ENCODE measurements around the gene LZTR1.
A peak's percentile ranks its signal among the peaks of the same experiment; 100 is the strongest.

LZTR1 gene

DNA sequence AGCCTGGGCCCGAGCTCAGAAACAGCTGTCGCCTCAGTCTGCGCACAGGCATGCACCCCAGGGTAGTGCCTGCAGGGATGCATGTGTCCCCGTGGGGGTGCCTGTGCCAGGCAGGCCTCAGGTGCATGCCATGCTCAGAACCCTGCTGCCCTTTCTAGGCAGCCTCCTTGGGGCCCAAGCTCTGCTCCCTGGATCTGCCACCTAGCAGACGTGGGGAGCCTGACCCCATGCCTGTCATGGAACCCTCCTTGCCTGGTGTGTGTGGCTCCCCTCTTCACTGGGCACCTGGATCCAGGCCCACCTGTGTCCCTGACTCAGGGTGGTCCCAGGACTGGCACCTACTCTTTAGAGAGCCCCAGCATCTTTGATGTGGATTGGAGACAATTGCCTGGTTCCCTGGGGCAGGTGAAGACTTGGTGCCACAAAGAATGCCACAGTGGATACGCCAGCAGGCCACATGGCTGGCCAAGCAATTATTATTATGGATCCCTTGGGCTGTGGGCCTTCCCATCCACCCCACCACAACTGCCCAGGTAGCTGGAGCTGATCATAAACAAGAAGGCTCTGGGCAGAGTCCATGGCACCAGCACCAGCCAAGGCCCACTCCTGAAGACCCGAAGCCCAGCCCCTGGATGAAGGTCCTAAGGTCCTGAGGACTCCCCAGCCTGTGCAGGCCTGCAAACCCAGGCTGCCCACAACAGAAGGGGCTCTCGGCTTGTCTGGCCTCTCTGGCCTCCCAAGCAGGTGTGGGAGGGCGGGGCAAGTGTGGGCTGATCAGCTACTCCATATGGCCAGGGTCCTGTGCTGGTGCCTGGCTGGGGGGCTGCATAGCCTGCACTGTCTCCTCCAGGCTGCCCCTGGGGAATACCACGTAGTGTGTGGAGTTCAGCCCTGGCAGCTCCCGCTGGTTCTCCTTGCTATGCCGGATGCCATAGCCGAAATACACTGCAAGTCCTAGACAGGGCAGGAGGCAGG, 46.5 kb downstream of the LZTR1 start:
- Histone ChIP-seq H3K27ac (ENCODE audit: insufficient read depth in 1 of 2, low read depth in 1 of 2, low read length in 2 of 2, poor library complexity in 1 of 2, severe bottlenecking in 2 of 2) (no peak overlapping the region), H3K27me3 (replicated peaks in 2 of 5; ENCODE audit: control insufficient read depth in 4 of 5, insufficient read depth in 5 of 5, low read length in 4 of 5) (peaks cover 0 to 26% (median 10%) of the 10 kb centered on the region in 5 experiments)
- WGBS (ENCODE audit: insufficient coverage), result 95% methylated on average over 11 of the region's 13 CpGs

DNA sequence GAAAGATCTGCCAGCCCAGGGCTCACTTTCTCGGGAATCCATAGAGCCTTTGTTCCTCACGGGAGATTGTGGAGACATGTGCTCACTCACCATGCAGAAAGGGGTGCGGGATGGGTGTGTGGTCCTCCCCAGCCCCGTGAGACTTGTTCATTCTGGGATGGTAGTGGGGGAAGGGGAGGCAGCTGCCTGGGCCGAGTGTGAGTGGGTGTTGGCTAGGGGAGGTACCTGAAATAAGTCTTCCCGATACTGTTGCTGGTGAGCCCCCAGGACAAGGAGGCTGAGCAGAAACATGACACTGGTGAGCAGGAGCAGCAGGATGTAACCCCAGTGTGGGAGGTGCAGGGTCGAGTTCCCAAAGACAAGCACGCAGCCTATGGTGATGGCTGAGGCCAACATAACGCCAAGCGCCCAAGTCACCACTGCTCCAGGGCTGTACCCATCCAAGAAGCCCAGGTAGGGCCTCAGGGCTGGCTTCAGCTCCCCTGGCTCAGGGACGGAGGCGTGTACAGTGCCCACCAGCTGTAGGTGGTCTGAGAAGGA, 47.5 kb downstream of the LZTR1 start:
- no peak for DNase-seq
- WGBS (ENCODE audit: insufficient coverage), result 90% methylated on average over 12 of the region's 12 CpGs
- Histone ChIP-seq H3K27ac (ENCODE audit: insufficient read depth in 1 of 2, low read depth in 1 of 2, low read length in 2 of 2, poor library complexity in 1 of 2, severe bottlenecking in 2 of 2) (no peak overlapping the region), H3K36me3 (ENCODE audit: control insufficient read depth in 4 of 4, insufficient read depth in 4 of 4, low read length in 3 of 4) (no peaks in the 10 kb centered on the region), H3K4me1 (ENCODE audit: control extremely low read depth in 1 of 4, control insufficient read depth in 4 of 4, insufficient read depth in 4 of 4, low read length in 3 of 4) (peaks cover 0 to 12% (median 5%) of the 10 kb centered on the region in 4 experiments), H3K27me3 (replicated peaks in 2 of 5; ENCODE audit: control insufficient read depth in 4 of 5, insufficient read depth in 5 of 5, low read length in 4 of 5) (peaks cover 0 to 27% (median 15%) of the 10 kb centered on the region in 5 experiments), H3K9me3 (ENCODE audit: control extremely low read depth in 1 of 5, control insufficient read depth in 4 of 5, insufficient read depth in 2 of 5, low read depth in 1 of 5, low read length in 4 of 5) (no peaks in the 10 kb centered on the region), H3K4me3 (ENCODE audit: control insufficient read depth in 1 of 7, extremely low read depth in 1 of 7, insufficient read depth in 4 of 7, low read depth in 2 of 7, low read length in 6 of 7) (no peak overlapping the region)
- CTCF ChIA-PET, result no interaction called here
- POLR2A ChIA-PET, result no interaction called here

More for the DNA sequence above, 46.5 kb downstream of the LZTR1 start:
- DNase-seq, result no peak
- CTCF ChIA-PET, result interaction anchor here (0.8 kb wide), 1 partner anchor 12 kb away, joined by 3 read pairs; no protein-coding TSS in a partner anchor
- no peaks in the 10 kb centered on the region for H3K36me3 ChIP-seq (ENCODE audit: control insufficient read depth in 4 of 4, insufficient read depth in 4 of 4, low read length in 3 of 4)
- no peak overlapping the region for H3K4me3 ChIP-seq (ENCODE audit: control insufficient read depth in 1 of 7, extremely low read depth in 1 of 7, insufficient read depth in 4 of 7, low read depth in 2 of 7, low read length in 6 of 7)
- no peaks in the 10 kb centered on the region for H3K9me3 ChIP-seq (ENCODE audit: control extremely low read depth in 1 of 5, control insufficient read depth in 4 of 5, insufficient read depth in 2 of 5, low read depth in 1 of 5, low read length in 4 of 5)
- H3K4me1 ChIP-seq (ENCODE audit: control extremely low read depth in 1 of 4, control insufficient read depth in 4 of 4, insufficient read depth in 4 of 4, low read length in 3 of 4), result peaks cover 0 to 12% (median 5%) of the 10 kb centered on the region in 4 experiments
- POLR2A ChIA-PET, result interaction anchor here (0.6 kb wide), 1 partner anchor 1544 kb away, joined by 3 read pairs; no protein-coding TSS in a partner anchor

DNA sequence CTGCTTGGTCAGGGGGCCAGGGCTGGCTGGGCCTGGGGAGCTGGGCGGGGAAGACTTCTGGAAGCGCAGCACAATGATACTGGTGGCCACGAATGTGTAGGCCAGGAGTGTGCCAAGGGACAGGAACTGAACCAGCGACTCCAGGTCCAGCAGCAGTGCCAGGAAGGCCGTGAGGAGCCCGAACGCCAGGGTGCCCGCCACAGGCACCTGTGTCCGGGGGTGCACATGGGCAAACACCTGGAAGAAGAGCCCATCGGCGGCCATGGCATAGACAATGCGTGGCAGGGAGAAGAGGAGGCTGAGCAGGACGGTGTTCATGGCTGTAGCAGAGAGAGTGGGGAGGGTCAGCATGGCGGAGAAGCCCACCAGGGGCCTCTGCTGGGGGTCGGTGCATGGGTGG, 47.9 kb downstream of the LZTR1 start:
- no peak for DNase-seq
- no peaks in the 10 kb centered on the region for H3K36me3 ChIP-seq (ENCODE audit: control insufficient read depth in 4 of 4, insufficient read depth in 4 of 4, low read length in 3 of 4)
- no peak overlapping the region for H3K27ac ChIP-seq (ENCODE audit: insufficient read depth in 1 of 2, low read depth in 1 of 2, low read length in 2 of 2, poor library complexity in 1 of 2, severe bottlenecking in 2 of 2)
- peaks cover 0 to 12% (median 5%) of the 10 kb centered on the region in 4 experiments for H3K4me1 ChIP-seq (ENCODE audit: control extremely low read depth in 1 of 4, control insufficient read depth in 4 of 4, insufficient read depth in 4 of 4, low read length in 3 of 4)
- no peak overlapping the region for H3K4me3 ChIP-seq (ENCODE audit: control insufficient read depth in 1 of 7, extremely low read depth in 1 of 7, insufficient read depth in 4 of 7, low read depth in 2 of 7, low read length in 6 of 7)
- 97% methylated on average over 14 of the region's 15 CpGs for WGBS (ENCODE audit: insufficient coverage)
- H3K27me3 ChIP-seq (replicated peaks in 2 of 5; ENCODE audit: control insufficient read depth in 4 of 5, insufficient read depth in 5 of 5, low read length in 4 of 5), result peaks cover 0 to 27% (median 15%) of the 10 kb centered on the region in 5 experiments
- POLR2A ChIA-PET, result no interaction called here
- CTCF ChIA-PET, result no interaction called here
- no peaks in the 10 kb centered on the region for H3K9me3 ChIP-seq (ENCODE audit: control extremely low read depth in 1 of 5, control insufficient read depth in 4 of 5, insufficient read depth in 2 of 5, low read depth in 1 of 5, low read length in 4 of 5)

DNA sequence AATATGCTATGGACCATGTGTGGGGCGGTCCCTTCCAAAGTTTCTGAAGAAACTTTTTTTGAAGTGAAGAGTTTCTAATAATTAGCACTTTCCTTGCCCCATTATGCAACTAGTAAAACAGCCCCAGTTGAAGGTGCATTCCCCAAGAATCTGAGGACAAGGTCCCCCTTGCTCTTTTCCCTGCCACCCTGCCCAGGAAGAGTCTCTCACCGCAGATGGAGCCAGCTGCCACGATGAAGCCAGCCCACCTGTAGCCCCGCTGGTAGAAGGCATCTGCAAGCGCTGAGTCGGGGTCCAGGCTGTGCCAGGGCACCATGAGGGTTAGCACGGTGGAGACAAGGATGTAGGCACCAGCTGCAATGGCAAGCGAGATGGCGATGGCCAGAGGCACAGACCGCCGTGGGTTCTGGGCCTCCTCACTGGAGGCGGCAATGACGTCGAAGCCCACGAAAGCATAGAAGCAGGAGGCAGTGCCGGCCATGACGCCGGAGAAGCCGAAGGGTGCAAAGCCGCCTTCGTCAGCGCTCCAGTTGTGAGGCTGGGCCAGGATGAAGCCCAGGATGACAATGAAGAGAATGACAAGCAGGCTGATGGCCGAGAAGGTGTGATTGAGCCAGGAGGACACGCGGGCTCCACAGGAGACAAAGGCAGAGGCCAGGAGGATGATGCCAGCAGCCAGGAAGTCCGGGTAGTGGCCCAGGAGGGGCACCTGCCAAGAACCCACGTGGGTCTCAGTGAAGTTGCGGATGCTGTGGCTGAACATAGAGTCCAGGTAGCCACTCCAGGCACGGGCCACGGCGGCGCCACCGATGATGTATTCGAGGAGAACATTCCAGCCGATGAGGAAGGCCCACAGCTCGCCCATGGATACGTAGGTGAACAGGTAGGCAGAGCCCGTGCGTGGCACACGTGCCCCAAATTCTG, 48.8 kb downstream of the LZTR1 start:
- ChIA-PET POLR2A (no interaction called here), CTCF (no interaction called here)
- Histone ChIP-seq H3K27ac (ENCODE audit: insufficient read depth in 1 of 2, low read depth in 1 of 2, low read length in 2 of 2, poor library complexity in 1 of 2, severe bottlenecking in 2 of 2) (no peak overlapping the region), H3K36me3 (ENCODE audit: control insufficient read depth in 4 of 4, insufficient read depth in 4 of 4, low read length in 3 of 4) (no peaks in the 10 kb centered on the region), H3K4me1 (ENCODE audit: control extremely low read depth in 1 of 4, control insufficient read depth in 4 of 4, insufficient read depth in 4 of 4, low read length in 3 of 4) (peaks cover 0 to 8% (median 5%) of the 10 kb centered on the region in 4 experiments), H3K4me3 (ENCODE audit: control insufficient read depth in 1 of 7, extremely low read depth in 1 of 7, insufficient read depth in 4 of 7, low read depth in 2 of 7, low read length in 6 of 7) (no peak overlapping the region), H3K27me3 (replicated peaks in 2 of 5; ENCODE audit: control insufficient read depth in 4 of 5, insufficient read depth in 5 of 5, low read length in 4 of 5) (peaks cover 0 to 27% (median 15%) of the 10 kb centered on the region in 5 experiments), H3K9me3 (ENCODE audit: control extremely low read depth in 1 of 5, control insufficient read depth in 4 of 5, insufficient read depth in 2 of 5, low read depth in 1 of 5, low read length in 4 of 5) (no peaks in the 10 kb centered on the region)
- 97% methylated on average over 38 of the region's 40 CpGs for WGBS (ENCODE audit: insufficient coverage)
- no peak for DNase-seq

DNA sequence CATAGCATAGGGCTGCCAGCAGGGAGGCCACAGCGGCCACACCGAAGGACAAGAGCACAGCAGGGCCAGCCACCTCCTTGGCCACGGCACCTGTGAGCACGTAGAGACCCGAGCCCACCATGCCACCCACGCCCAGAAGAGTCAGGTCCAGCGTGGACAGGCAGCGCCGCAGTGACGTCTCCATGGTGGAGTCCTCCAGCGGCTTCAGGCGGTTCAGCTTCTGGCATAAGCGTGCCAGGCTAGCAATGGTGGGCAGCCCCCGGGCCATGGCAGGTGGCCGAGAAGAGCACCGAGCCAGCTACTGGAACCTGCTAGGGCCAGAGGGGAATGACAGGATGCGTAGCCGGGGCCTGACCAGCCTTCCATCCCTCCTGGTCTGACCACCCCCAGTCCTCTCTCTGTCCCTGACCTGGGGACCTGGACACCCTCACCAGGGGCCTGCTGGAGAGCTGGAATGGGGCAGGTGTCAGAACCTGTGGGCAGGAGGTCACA, 49.5 kb downstream of the LZTR1 start:
- Histone ChIP-seq H3K27me3 (replicated peaks in 2 of 5; ENCODE audit: control insufficient read depth in 4 of 5, insufficient read depth in 5 of 5, low read length in 4 of 5) (peaks cover 0 to 27% (median 15%) of the 10 kb centered on the region in 5 experiments), H3K9me3 (ENCODE audit: control extremely low read depth in 1 of 5, control insufficient read depth in 4 of 5, insufficient read depth in 2 of 5, low read depth in 1 of 5, low read length in 4 of 5) (no peaks in the 10 kb centered on the region), H3K36me3 (ENCODE audit: control insufficient read depth in 4 of 4, insufficient read depth in 4 of 4, low read length in 3 of 4) (no peaks in the 10 kb centered on the region), H3K4me3 (ENCODE audit: control insufficient read depth in 1 of 7, extremely low read depth in 1 of 7, insufficient read depth in 4 of 7, low read depth in 2 of 7, low read length in 6 of 7) (peak overlapping the region in 3 of 7 experiments; percentile 52 to 67 (median 58)), H3K4me1 (ENCODE audit: control extremely low read depth in 1 of 4, control insufficient read depth in 4 of 4, insufficient read depth in 4 of 4, low read length in 3 of 4) (peaks cover 0 to 8% (median 5%) of the 10 kb centered on the region in 4 experiments), H3K27ac (ENCODE audit: insufficient read depth in 1 of 2, low read depth in 1 of 2, low read length in 2 of 2, poor library complexity in 1 of 2, severe bottlenecking in 2 of 2) (no peak overlapping the region)
- WGBS (ENCODE audit: insufficient coverage), result 94% methylated on average over 18 of the region's 18 CpGs
- ChIA-PET POLR2A (no interaction called here), CTCF (no interaction called here)
- DNase-seq, result no peak

DNA sequence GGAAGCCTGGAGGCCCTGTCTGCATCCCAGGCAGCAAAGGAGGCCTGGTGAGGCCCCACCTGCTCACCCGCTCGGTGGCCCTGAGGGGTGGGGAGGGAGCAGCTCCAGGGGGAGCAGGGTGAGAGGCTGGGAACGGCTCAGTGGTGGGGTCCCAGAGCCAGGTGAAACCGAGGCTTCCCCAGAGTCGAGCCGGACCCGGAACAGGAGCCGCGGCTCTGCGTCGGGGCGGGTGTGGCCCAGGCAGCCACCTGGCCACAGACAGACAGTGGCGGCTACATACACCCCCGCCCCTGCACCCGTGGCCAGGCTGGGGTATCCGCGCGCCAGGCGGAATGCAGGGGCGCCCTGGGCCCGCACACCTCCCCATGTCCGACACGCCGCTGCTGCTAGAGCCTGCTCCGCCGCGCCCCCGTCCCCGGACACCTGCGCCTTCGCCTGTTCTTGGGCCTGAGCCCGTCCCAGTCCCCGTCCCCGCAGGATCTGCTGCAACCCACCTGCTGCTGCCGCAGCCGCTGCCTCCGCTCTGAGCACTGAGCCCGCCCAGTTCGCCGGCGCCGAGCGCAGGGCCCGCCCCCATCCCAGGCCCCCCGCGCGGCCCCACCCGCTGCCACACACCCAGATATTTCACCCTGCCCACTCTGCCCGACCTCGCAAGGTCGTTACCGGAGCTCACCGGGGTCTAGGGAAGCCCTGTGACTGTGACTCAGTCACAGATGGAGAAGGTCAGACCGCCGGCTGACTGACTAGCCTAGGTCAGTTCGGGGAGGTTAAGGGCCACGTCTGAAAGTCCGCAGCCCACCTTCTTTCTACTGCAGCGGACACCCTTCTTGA, 50.2 kb downstream of the LZTR1 start, which contains the start of gene SLC7A4:
Gene SLC7A4 (minus strand): TSS at position 525 of the 831 bp plus-strand sequence. CDS start 749 bp downstream, outside the sequence.
- Histone ChIP-seq H3K4me3 (ENCODE audit: control insufficient read depth in 1 of 7, extremely low read depth in 1 of 7, insufficient read depth in 4 of 7, low read depth in 2 of 7, low read length in 6 of 7) (peak within 1 kb of the TSS in 5 of 7 experiments; percentile 19 to 67 (median 52)), H3K27ac (ENCODE audit: insufficient read depth in 1 of 2, low read depth in 1 of 2, low read length in 2 of 2, poor library complexity in 1 of 2, severe bottlenecking in 2 of 2) (no peak within 1 kb of the TSS), H3K36me3 (ENCODE audit: control insufficient read depth in 4 of 4, insufficient read depth in 4 of 4, low read length in 3 of 4) (no peaks in the 10 kb centered on the region), H3K4me1 (ENCODE audit: control extremely low read depth in 1 of 4, control insufficient read depth in 4 of 4, insufficient read depth in 4 of 4, low read length in 3 of 4) (peaks cover 0 to 8% (median 5%) of the 10 kb centered on the region in 4 experiments), H3K27me3 (replicated peaks in 2 of 5; ENCODE audit: control insufficient read depth in 4 of 5, insufficient read depth in 5 of 5, low read length in 4 of 5) (peaks cover 0 to 27% (median 15%) of the 10 kb centered on the region in 5 experiments), H3K9me3 (ENCODE audit: control extremely low read depth in 1 of 5, control insufficient read depth in 4 of 5, insufficient read depth in 2 of 5, low read depth in 1 of 5, low read length in 4 of 5) (no peaks in the 10 kb centered on the region)
- ChIA-PET POLR2A (no interaction called here), CTCF (no interaction called here)
- peak in 2 of 3 donors; percentile 26 to 35 for DNase-seq
- 5% methylated on average over 52 of the region's 59 CpGs for WGBS (ENCODE audit: insufficient coverage)

All from common myeloid progenitor, CD34-positive (primary cell).